Stromal cell of bone marrow (primary cell): ENCODE measurements around the gene AP5Z1.
"Not testable (repeated sequence)": the region's sequence is repeated elsewhere in the genome, so short reads cannot be mapped to it uniquely, and the experiment has no call there.

Experiments used
- DNase-seq: peaks from one replicate; pipeline ENCODE4 v3.0.0-alpha.2; 2012; ENCODE audit warnings: low read depth

The AP5Z1 gene

DNA sequence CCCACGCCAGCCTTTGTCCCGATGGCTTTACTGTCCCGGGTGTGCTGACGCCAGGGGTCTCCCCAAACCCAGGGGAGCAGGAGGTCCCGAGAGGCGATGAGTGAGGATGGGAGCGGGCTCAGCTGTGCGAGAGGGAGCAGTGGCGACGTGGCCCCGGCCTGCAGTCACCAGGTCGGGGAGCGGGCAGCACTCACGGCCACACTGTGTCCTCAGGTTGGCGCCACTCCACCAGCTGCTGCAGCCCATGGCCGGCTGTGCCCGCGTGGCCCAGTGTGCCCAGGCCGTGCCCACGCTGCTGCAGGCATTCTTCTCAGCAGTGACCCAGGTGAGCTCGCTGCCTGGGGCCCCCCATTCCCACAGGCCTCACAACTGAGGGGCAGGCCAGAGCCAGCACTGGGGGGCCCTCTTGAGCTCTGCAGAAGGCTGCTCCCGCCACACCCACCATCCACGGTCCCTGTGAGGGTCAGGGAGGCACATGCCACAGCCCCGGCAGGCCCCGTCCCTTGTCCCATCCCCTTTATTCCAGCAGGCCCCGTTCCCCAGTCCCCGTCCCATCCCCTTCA lies 13.3 kb downstream of the AP5Z1 start:
- DNase-seq, result no peak

DNA sequence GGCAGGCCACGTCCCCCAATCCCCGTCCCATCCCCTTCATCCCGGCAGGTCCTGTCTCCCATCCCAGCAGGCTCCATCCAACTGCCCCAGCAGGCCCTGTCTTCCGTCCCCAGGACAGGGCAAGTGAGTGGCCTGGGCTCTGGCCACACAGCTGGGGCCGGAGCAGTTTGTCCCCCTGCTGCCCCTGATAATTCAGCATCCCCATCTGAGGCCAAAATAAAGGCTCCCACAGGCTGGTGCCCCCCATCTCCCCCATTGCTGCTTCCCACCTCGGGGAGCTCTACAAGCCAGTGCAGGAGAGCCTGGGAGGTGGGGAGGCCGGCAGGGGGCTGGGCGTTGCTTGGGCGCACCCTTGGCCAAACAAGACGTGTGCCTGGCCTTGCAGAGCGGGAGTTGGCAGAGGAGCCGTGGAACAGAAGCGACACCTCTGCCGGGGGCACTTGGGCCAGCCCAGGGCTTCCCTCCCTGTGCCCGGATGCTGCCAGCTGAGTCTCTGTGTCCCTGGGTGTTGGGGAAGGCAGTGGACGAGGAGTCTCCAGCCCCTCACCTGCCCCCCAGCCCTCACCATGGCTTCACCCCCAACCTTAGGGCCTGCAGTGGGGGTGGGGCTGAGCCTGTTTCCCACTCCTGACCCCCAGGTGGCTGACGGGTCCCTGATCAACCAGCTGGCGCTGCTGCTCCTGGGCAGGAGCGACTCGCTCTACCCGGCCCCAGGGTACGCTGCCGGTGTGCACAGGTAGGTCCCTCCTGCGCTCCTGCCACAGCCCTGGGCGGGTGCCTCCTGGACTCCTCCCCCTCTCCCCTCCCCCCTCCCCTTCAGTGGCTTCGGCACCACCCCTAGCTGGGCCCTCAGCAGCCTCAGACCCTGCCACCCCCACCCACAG lies 14.0 kb downstream of the AP5Z1 start:
- no peak for DNase-seq

DNA sequence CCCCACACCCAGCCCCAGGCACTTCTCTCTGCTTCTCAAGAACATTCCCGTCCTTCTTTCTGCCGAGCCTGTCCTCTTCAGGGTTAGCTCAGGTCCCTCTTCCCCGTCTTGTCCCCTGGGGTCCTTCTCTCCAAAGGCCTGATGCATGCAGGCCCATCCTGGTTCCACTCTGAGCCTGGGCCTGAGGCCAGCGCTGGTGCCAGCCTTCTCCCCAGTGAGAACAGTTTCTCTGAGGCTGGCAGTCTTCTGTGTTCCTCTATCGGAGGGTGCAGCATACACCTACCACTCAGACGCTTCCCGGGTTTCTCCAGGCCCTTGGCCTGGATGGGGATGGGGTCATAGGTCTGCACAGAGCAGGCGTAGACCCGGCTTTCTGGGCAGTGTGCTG lies 14.6 kb downstream of the AP5Z1 start:
- no peak for DNase-seq

DNA sequence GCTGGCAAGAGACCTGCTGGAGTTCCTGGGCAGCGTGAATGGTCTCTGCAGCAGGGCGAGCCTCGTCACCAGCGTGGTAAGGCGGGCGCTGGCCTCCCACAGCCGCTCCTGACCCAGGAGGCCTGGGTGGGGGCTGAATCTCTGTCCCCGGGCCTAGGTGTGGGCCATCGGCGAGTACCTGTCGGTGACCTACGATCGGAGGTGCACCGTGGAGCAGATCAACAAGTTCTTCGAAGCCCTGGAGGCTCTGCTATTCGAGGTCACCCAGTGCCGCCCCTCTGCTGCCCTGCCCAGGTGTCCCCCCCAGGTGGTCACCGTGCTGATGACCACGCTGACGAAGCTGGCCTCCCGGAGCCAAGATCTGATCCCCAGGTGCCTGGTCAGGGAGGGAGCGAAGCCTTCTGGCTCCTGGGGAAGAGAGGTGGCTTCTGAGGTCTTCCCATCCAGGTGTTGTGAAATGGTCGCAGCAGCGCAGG lies 15.1 kb downstream of the AP5Z1 start:
- DNase-seq, result no peak

DNA sequence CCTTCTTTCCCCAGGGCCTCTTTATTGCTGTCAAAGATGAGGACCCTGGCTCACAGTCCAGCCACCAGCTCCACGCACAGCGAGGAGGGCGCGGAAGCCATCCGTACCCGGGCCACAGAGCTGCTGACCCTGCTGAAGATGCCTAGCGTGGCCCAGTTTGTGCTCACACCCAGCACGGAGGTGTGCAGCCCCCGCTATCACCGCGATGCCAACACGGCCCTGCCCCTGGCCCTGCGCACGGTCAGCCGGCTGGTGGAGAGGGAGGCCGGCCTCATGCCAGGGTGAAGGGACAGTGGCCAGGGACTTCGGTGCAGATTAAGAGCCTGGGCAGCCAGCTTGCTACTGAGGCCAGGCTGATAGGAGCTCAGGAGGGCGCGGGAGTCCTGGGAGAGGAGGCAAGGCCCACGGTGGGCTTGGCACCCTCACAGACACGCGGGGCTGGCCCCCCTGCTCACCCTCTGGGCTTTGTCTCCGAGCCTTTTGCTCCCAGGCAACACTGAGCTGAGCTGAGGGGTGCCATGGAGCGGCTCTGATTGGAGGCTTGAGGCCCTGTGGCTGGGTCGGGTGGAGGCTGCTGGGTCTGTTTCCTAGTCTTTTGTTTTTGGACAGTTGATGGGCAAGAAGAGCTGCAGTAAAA lies 15.8 kb downstream of the AP5Z1 start:
- DNase-seq, result no peak

DNA sequence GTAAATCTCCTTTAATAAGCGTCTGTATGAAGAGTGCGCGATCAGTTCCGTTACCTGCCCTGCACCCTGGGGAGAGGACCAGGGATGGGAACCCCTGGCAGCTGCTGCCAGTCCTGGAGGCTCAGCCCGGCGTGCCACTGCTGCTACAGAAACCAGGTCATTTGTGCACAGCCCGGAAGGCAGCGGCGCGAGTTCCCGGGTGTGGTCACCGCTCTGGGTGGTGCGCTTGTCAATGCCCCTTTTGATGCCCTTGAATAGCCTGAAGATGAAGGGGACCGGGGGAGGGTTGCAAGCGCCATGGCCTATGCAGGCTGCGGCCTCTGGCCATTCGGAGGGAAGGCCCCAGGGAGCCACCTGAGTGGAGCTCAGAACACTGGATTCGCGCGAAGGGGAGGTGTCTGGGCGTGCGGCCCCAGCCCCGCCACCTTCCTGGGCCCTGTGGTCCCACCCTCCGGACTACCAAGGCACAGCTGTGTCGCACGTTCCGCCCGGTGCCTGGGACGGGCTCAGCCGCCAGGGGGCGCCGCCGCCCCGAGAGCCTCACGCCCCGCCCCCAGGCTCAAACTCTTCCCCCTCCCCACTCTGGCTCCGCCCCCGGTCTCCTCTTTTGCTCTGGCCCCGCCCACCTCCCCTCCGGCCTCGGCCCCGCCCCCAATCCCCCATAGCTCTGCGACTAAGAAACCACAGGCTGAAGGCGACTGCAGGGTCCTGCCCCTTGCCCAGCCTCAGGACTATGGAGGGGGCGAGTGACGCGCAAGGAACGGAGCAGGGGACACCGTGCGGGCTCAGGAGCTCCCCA lies 16.5 kb downstream of the AP5Z1 start:
- DNase-seq, result no peak

DNA sequence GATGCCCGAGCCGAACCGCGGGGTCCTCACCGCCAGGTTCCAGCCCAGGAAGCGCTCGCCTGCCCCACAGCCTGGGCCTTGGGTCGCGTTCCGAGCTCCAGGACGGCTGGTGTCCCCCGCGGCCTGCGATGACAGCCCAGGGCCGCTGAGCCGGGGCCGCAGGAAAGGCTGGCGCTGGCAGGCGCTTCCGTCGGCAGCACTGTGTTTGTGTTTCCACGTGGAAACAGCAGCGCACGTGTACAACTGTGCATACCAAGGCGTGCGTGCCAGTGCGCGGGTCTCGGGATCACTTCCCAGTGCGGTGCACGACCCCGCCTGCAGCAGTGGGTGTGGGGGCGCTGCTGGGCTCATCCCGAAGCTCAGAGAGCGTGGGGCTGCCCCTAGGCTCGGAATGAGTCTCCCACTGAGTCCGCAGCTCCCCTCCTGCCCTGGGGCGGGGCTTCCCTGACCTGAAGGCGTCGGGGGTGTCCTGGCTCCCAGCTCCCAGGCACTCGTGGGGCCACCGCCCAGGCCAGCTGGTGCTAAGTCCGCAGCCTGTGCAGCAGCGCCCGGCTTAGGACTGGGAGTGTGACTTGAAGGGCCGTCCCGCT lies 17.2 kb downstream of the AP5Z1 start:
- DNase-seq, result no peak

DNA sequence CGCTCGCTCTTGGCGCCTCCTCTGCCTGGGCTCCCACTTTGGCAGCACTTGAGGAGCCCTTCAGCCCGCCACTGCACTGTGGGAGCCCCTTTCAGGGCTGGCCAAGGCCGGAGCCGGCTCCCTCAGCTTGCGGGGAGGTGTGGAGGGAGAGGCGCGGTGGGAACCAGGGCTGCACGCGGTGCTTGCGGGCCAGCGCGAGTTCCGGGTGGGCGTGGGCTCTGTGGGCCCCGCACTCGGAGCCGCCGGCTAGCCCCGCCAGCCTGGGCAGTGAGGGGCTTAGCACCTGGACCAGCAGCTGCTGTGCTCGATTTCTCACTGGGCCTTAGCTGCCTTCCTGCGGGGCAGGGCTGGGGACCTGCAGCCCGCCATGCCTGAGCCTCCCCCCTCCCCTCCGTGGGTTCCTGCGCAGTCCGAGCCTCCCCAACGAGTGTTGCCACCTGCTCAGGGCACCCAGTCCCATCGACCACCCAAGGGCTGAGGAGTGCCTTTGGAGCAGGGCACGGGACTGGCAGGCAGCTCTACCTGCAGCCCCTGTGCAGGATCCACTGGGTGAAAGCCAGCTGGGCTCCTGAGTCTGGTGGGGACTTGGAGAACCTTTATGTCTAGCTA lies 18.1 kb downstream of the AP5Z1 start:
- not testable (repeated sequence) for DNase-seq

DNA sequence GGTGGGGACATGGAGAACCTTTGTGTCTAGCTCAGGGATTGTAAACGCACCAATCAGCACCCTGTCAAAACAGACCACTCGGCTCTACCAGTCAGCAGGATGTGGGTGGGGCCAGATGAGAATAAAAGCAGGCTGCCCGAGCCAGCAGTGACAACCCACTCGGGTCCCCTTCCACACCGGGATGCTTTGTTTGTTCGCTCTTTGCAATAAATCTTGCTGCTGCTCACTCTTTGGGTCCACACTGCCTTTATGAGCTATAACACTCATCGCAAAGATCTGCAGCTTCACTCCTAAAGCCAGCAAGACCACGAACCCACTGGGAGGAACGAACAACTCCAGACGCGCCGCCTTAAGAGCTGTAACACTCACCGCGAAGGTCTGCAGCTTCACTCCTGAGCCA lies 18.7 kb downstream of the AP5Z1 start:
- not testable (repeated sequence) for DNase-seq

DNA sequence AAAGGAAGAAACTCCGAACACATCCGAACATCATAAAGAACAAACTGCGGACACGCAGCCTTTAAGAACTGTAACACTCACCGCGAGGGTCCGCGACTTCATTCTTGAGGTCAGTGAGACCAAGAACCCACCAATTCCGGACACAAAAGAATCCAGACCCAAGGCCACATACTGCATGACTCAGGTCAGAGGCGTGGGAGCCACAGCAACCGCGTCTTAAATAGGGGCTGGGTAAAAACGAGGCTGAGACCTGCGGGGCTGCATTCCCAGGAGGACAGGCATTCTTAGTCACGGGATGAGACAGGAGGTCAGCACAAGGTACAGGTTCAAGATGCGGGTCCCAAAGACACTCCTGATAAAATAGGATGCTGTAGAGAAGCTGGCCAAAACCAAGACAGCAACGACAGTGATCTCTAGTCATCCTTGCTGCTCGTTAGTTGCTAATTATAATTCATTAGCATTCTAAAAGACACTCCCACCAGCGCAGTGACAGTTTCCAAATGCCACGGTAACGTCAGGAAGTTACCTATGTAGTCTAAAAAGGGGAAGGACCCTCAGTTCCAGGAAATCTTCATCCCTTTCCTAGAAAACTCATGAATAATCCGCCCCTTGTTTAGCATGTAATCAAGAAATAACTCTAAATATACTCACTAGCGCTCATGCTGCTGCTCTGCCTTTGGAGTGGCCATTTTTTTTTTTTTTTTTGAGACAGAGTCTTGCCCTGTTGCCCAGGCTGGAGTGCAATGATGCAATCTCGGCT lies 19.3 kb downstream of the AP5Z1 start:
- DNase-seq, result no peak

DNA sequence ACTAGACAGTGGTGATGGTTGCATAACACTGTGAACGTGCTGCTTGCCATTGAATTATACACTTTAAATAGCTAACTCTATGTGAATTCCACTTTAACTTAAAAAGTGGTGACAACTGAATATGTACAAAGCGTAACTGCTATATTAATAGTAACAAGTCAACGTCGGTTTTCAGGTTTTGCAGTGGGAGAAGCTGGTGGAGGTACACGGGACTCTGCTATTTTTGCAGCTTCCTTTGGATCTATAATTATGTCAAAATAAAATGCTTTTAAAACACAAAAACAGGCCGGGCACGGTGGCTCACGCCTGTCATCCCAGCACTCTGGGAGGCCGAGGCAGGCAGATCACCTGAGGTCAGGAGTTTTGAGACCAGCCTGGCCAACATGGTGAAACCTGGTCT lies 21.0 kb downstream of the AP5Z1 start:
- no peak for DNase-seq

DNA sequence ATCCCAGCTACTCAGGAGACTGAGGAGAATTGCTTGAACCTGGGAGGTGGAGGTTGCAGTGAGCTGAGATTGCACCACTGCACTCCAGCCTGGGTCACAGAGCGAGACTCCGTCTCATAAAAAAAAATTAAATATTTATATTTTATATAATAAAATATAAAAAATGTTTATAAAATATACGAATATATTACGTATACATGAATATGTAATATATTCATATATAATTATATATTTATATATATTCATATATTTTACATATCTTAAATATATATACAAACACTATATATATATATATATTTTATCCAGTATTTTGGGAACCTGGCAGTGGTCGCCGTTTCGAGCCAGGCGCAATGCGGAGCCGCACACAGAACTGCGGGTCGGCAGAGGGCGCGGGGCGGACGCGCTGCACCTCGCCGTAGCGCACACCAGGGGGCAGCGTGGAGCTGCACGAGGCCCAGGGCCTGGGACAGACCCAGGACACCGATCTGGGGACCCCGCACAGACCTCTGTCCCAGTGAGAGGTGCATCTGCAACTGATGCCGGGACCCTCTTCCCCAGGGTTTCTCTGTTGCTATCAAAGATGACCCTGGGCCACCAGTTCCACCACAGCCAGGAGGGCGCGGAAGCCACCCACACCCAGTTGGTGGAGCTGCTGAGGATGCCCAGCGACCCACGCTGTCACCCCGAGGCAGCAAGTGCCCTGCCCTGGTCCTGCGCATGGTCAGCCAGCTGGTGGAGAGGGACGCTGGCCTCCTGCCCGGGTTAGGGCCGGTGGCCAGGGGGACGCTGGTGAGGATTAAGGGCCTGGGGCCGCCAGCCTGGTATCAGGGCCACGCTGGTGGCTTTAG lies 22.7 kb downstream of the AP5Z1 start:
- DNase-seq, result no peak

DNA sequence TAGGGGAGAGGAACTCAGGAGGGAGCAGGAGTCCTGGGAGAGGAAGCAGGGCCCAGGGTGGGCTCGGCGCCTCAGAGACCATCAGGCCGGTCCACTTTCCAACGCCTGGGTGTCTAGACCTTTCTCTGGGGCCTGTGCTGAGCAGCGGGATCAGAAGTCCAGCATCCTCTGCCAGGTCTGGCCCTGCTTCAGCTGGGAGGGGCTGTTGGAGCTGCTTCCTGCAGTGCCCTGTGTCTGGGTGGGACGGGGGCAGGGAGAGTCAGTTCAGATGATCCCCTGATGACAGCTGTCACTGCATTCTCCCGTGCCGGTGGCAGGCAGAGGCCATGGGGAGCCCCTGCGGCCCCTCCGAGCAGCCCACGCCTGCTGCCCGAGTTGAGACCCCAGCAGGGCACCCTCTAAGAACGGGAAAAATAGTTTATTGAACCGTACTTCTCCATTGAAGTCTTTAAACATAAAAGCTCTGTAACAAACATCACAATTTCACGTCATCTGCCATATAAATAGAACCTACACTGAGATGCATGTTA lies 23.3 kb downstream of the AP5Z1 start:
- DNase-seq, result no peak

DNA sequence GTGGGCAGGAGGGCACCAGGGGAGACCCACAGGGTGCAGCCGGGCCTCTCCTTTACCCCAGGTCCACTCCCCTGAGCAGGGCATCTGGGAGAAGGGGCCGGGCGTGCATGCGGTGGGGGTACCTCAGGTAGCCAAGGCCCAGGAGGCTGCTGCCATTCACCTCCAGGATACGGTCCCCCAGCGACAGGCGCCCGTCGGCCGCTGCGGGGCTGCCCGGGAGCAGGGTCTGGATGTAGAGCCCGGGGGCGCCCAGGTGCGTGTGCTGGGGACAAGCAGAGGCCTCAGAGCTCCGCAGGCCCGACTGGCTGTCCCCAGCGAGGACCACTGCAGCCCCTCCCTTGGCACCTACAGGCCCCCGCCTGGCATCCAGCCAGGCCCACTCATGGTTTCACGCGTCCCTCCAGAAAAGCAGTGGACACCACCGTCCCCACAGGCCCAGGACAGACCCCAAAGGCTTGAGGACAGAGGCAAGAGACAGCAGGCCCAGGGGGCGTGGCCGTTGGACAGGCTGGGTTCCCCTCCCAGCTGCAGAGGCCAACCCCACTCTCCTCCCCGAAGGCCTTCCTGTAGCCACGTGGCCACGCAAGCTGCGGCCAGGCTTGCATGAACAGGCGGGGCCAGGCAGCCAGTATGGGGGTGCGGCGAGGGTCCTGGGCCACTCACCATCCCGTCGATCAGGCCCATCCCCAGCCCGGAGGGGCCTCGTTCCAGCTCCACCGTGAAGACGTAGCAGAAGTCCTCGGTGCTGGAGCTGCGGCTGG lies 24.3 kb downstream of the AP5Z1 start:
- no peak for DNase-seq

DNA sequence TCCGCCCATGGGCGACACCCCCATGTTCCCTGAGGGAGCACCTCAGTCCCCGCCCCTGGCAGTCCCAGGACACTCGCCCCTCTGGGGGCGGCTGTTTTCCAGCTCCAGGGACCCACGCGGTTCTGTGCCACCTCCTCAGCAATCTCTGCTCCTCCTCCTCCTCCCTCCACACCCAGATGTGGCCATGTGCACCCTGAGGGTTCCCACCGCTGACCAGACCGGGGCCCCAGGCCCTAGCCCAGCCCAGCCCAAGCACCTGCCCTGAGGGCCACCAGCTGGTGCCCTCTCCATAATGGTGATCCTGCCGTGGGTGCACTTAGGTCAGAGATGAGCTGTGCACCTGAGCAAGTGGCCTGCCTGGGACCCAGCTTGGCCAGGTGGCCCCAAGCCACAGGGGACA lies 25.1 kb downstream of the AP5Z1 start:
- no peak for DNase-seq

DNA sequence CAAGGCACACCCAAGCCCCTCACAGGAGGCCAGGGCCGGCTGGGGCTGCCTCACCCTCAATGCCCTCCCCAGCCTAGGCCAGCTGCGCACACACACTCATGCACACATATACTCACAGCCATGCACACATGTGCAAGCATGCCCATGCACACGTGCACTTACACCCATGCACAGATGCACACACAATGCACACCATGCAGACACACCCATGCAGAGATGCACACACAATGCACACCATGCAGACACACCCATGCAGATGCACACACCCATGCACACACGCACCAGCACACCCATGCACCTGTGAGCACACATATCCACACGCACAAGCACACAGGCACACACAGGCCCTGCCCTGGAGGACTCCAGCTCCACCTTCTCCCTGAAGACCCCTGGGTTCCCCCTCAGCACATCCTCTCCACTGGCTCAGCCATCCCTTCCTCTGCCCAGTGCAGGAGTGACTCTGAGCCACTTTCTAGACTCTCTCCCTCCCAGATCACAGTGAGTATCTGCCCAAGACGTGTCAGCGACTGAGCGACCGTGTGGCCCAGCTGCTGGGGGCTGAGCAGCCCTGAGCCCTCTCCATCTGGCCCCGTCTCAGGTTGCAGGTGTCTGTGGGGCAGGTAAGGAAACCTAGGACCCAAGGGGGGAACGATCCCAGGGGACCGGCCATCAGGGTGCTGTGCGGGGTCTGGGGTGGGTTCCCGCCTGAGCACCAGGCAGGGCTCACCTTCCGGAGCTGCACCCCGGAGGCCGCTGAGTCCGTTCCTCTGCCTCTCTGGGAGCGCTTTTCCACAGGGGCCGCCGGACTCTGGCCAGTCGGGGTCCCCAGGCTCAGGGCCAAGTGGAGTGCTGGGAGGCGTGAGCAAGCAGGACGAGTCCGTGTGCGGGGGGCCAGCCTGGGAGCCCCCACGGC lies 25.8 kb downstream of the AP5Z1 start:
- DNase-seq, result no peak

DNA sequence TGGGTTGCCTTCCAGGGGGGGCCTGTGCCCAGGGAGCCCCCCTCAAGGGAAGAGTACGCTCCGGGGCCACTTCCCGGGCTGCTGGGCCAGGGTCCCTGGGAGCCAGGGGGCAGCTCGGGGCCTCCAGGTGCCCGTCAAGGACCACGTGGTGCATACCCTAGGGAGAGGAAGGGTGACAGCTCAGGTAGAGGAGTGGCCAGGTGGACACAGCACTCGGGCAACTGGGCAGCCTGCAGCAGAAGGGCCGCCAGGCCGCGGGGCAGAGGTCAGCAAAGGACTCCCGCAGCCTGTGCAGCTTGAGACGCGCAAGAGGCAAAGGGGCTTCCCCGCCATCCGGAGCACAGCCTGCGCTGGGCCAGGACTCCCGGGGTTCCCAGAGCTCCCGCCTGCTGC lies 26.4 kb downstream of the AP5Z1 start:
- DNase-seq, result no peak

DNA sequence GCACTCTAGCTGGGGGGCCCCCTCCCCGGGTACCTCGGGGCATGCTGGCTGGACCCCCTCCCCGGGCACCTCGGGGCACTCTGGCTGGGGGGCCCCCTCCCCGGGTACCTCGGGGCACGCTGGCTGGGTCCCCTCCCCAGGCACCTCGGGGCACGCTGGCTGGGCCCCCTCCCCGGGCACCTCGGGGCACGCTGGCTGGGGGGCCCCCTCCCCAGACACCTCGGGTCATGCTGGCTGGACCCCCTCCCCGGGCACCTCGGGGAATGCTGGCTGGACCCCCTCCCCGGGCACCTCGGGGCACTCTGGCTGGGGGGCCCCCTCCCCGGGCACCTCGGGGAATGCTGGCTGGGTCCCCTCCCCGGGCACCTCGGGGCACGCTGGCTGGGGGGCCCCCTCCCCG lies 27.2 kb downstream of the AP5Z1 start:
- DNase-seq, result not testable (repeated sequence)
